ENCODE data around the gene CACNB2.

GRCh38 chr10:18238870-18239485, 98.8 kb downstream of the CACNB2 start:
- no peak for TF ChIP-seq POLR2A (IDR thresholded peaks at IDR 0.05)
- TF ChIP-seq CTCF (IDR thresholded peaks at IDR 0.05), result peak; percentile 29 to 56 (median 47)

All from tibial nerve (tissue), 3 donors.